ENCODE data around the gene ARHGAP40.

DNA sequence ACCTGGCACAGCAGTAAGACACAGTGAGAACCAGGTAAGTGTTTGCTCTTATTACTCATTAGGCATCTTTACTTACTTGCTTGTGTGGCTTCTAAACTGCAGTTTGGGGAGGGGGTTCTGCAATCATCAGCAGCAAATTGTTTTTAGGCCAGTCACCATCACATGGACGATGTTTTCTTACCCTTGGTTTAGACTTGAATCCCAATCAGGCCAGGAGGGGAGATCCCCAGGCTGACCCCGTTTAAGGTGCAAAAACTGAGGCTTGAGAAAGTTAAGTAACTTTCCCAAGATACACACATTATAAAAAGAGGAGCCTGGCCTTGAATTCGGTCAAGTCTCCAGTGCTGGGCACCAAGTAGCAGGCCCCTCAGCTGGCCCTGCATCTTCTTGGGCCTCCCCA is 70.9 kb downstream of the ARHGAP40 start:
- TF ChIP-seq SNAI2 (CRISPR knock-in tag; IDR thresholded peaks at IDR 0.05) (no peak), ISL1 (CRISPR knock-in tag; IDR thresholded peaks at IDR 0.05) (no peak), ZFP30 (CRISPR knock-in tag; IDR thresholded peaks at IDR 0.05) (no peak), BACH2 (CRISPR knock-in tag; IDR thresholded peaks at IDR 0.05; ENCODE audit: borderline replicate concordance) (no peak)
- TF ChIP-seq, protein P1, sequence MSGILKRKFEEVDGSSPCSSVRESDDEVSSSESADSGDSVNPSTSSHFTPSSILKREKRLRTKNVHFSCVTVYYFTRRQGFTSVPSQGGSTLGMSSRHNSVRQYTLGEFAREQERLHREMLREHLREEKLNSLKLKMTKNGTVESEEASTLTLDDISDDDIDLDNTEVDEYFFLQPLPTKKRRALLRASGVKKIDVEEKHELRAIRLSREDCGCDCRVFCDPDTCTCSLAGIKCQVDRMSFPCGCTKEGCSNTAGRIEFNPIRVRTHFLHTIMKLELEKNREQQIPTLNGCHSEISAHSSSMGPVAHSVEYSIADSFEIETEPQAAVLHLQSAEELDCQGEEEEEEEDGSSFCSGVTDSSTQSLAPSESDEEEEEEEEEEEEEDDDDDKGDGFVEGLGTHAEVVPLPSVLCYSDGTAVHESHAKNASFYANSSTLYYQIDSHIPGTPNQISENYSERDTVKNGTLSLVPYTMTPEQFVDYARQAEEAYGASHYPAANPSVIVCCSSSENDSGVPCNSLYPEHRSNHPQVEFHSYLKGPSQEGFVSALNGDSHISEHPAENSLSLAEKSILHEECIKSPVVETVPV (CRISPR knock-in tag; IDR thresholded peaks at IDR 0.05), result no peak
- TF ChIP-seq, protein P2, sequence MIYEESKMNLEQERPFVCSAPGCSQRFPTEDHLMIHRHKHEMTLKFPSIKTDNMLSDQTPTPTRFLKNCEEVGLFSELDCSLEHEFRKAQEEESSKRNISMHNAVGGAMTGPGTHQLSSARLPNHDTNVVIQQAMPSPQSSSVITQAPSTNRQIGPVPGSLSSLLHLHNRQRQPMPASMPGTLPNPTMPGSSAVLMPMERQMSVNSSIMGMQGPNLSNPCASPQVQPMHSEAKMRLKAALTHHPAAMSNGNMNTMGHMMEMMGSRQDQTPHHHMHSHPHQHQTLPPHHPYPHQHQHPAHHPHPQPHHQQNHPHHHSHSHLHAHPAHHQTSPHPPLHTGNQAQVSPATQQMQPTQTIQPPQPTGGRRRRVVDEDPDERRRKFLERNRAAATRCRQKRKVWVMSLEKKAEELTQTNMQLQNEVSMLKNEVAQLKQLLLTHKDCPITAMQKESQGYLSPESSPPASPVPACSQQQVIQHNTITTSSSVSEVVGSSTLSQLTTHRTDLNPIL (CRISPR knock-in tag; IDR thresholded peaks at IDR 0.05; ENCODE audit: low read depth), result no peak
